Cardiac fibroblast (primary cell): Measurements from ENCODE around the gene STK32C.

Source experiments
- DNase-seq, 2 donors: peaks; one replicate each; pipeline versions ENCODE4 v3.0.0 to v3.0.0-alpha.2; 2010; ENCODE audit warnings: low read depth in 2 of 2
- H3K4me3 ChIP-seq, 2 donors: replicated peaks in 1 of 2; 1 replicate in 1 of 2; 2 replicates in 1 of 2; pipeline ENCODE4 v1.5.1; 2011; ENCODE audit warnings: low read depth in 2 of 2, low read length in 2 of 2, mild to moderate bottlenecking in 2 of 2, moderate library complexity in 1 of 2
- CTCF ChIP-seq: IDR thresholded peaks from one replicate; pipeline ENCODE4 v1.5.1; 2011; ENCODE audit warnings: low read depth, mild to moderate bottlenecking, low read length, inconsistent platforms

The STK32C gene

GRCh38 chr10:132202070-132202970 lies 105.4 kb downstream of the STK32C start:
- TF ChIP-seq CTCF = no peak
- no peak for DNase-seq
- H3K4me3 ChIP-seq = no peak overlapping the region

GRCh38 chr10:132201111-132201969 lies 106.4 kb downstream of the STK32C start:
- no peak for DNase-seq
- TF ChIP-seq CTCF = no peak
- H3K4me3 ChIP-seq = no peak overlapping the region

DNA sequence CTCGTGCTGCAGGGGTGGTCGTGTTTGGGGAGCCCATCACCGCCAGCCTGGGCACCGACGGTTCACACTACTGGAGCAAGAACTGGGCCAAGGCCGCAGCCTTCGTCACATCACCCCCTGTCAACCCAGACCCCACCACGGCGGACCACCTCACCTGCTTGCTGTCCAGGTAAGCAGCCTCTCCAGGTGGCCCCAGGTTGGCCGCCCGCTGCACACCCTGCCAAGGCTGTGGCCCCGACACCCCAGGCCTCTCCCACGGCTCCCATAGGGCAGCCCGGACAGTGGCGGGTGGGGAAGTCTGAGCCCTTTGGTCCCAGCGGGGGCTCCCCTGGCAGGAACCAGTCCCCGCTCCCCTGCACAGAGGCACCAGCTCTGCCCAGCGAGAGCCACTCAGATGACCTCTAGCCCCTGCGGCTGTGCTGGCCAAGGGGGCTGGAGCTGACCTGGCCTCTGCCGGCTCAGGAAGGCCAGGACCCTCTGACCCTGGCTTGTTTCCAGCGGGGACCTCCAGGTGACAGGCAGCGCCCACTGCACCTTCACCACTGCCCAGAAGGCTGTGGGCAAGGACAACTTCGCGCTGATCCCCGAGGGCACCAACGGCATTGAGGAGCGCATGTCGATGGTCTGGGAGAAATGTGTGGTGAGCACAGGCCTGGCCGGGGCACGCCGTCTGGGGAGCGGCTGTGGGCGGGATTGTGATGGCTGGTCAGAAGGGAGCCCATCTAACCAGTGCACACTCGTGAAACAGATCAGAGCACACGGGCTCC lies 107.2 kb downstream of the STK32C start:
- DNase-seq = no peak
- no peak overlapping the region for H3K4me3 ChIP-seq
- TF ChIP-seq CTCF = no peak

- no peak for DNase-seq
- no peak overlapping the region for H3K4me3 ChIP-seq
These were observed 107.9 kb downstream of the STK32C start for GRCh38 chr10:132199854-132200311.

GRCh38 chr10:132199268-132199853 lies 108.4 kb downstream of the STK32C start:
- H3K4me3 ChIP-seq = no peak overlapping the region
- no peak for DNase-seq
- no peak for TF ChIP-seq CTCF

More at GRCh38 chr10:132199854-132200311, 107.9 kb downstream of the STK32C start:
- no peak for TF ChIP-seq CTCF
